Activated CD8-positive, alpha-beta memory T cell treated with anti-CD3 and anti-CD28 coated beads, Interleukin-2, amount 50 U/mL, for 1 hour (primary cell): ENCODE data around the gene NKX3-2.

Experiments
- DNase-seq: peaks from one replicate; pipeline ENCODE4 v3.0.0-alpha.2; 2020; ENCODE audit errors: extremely low read depth

NKX3-2 gene

GRCh38 chr4:13531625-13531998 is 12.7 kb downstream of the NKX3-2 start:
- no peak for DNase-seq

- DNase-seq: no peak
Observed at GRCh38 chr4:13530823-13531624, 13.3 kb downstream of the NKX3-2 start.

- DNase-seq: no peak
Observed at GRCh38 chr4:13529128-13529919, 15.0 kb downstream of the NKX3-2 start.

- DNase-seq: no peak
Observed at GRCh38 chr4:13528821-13529127, 15.5 kb downstream of the NKX3-2 start.

GRCh38 chr4:13527981-13528820 is 16.1 kb downstream of the NKX3-2 start:
- no peak for DNase-seq

GRCh38 chr4:13527192-13527980 is 16.9 kb downstream of the NKX3-2 start:
- no peak for DNase-seq

GRCh38 chr4:13526658-13527057 is 17.6 kb downstream of the NKX3-2 start:
- DNase-seq: no peak

- no peak for DNase-seq
Observed at GRCh38 chr4:13525606-13526281, 18.6 kb downstream of the NKX3-2 start.

GRCh38 chr4:13524504-13525243 is 19.6 kb downstream of the NKX3-2 start:
- DNase-seq: no peak

- DNase-seq: no peak
Observed at GRCh38 chr4:13523591-13524503, 20.5 kb downstream of the NKX3-2 start.

GRCh38 chr4:13523105-13523477 is 21.2 kb downstream of the NKX3-2 start:
- DNase-seq: no peak

- no peak for DNase-seq
Observed at GRCh38 chr4:13522282-13523104, 21.8 kb downstream of the NKX3-2 start.

- no peak for DNase-seq
Observed at GRCh38 chr4:13521047-13521446, 23.3 kb downstream of the NKX3-2 start.

- no peak for DNase-seq
Observed at GRCh38 chr4:13516315-13516860, 27.9 kb downstream of the NKX3-2 start.

GRCh38 chr4:13515268-13515667 is 29.0 kb downstream of the NKX3-2 start:
- DNase-seq: no peak

- no peak for DNase-seq
Observed at GRCh38 chr4:13514722-13515121, 29.6 kb downstream of the NKX3-2 start.

GRCh38 chr4:13511101-13511500 is 33.2 kb downstream of the NKX3-2 start:
- no peak for DNase-seq

GRCh38 chr4:13509442-13509841 is 34.9 kb downstream of the NKX3-2 start:
- no peak for DNase-seq
